ENCODE data around the gene LAMTOR5. TPM values are rescaled to one million over a fixed set of nuclear protein-coding genes. Genes with fewer than 3 reads are reported as not detected.

Gene LAMTOR5
- polyA plus RNA-seq, 1 experiment: 288 TPM

DNA sequence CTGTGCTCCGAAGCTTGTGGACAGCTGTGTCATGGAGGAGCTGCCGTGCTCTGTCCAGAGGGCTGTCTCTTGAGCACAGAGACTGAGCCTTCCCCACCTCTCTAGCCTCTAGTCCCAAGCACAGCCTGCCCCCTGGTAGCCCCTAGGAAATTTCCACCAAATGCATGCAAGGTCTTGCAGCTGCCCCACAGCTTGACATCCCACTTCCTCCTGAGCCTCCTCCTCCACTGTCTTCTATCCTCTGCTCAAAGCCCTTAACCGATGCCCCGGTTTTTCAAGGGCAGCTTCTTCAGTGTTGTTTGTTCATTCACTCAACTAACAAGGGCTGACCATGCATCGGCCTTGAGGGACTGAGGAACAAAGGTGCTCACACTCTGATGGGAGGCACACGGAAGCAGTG, 22.9 kb upstream of the LAMTOR5 start:
- no peaks in the 10 kb centered on the region for H3K9me3 ChIP-seq (ENCODE audit: control insufficient read depth, insufficient read depth, low read length)
- H3K27ac ChIP-seq (ENCODE audit: low read depth, low read length): no peak overlapping the region
- TF ChIP-seq, protein P1, sequence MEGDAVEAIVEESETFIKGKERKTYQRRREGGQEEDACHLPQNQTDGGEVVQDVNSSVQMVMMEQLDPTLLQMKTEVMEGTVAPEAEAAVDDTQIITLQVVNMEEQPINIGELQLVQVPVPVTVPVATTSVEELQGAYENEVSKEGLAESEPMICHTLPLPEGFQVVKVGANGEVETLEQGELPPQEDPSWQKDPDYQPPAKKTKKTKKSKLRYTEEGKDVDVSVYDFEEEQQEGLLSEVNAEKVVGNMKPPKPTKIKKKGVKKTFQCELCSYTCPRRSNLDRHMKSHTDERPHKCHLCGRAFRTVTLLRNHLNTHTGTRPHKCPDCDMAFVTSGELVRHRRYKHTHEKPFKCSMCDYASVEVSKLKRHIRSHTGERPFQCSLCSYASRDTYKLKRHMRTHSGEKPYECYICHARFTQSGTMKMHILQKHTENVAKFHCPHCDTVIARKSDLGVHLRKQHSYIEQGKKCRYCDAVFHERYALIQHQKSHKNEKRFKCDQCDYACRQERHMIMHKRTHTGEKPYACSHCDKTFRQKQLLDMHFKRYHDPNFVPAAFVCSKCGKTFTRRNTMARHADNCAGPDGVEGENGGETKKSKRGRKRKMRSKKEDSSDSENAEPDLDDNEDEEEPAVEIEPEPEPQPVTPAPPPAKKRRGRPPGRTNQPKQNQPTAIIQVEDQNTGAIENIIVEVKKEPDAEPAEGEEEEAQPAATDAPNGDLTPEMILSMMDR (IDR thresholded peaks at IDR 0.05; ENCODE audit: low read depth, low read length): no peak
- CTCF ChIA-PET: interaction anchor here (1.5 to 4.4 kb wide), 3 partner anchors 18 to 66 kb away, joined by 12 to 15 read pairs (median 14); no protein-coding TSS in a partner anchor
- H3K27me3 ChIP-seq (ENCODE audit: control insufficient read depth, insufficient read depth, low read length): peaks cover 43% of the 10 kb centered on the region
- no peak for DNase-seq (ENCODE audit: low read depth, low spot score)
- POLR2A ChIA-PET: no interaction called here
- no peak overlapping the region for H3K4me3 ChIP-seq (ENCODE audit: low read depth, low read length)

DNA sequence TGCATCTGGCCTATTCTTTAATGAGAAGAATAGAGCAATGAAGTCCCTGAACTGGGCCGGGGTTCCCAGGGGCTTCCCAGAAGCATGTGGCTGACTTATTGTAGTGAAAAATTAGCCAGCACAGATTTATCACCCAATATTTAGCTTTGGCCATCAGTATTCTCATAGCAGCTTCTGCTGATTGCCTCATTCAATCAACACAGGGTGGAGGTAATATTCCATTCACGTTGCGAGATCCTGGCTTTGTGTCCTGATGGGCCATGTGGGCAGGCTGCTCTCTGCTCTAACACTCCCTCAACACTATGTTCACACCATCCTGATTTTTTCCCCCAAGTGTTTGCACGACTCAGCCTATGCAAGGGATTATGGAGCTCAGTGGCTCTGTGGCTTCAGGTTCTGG, 21.5 kb upstream of the LAMTOR5 start:
- CTCF ChIA-PET: interaction anchor here (0.7 to 4.4 kb wide), 2 partner anchors 17 to 116 kb away, joined by 3 to 15 read pairs; no protein-coding TSS in a partner anchor
- H3K9me3 ChIP-seq (ENCODE audit: control insufficient read depth, insufficient read depth, low read length): no peaks in the 10 kb centered on the region
- TF ChIP-seq, protein P1 (IDR thresholded peaks at IDR 0.05; ENCODE audit: low read depth, low read length): no peak
- peaks cover 48% of the 10 kb centered on the region for H3K27me3 ChIP-seq (ENCODE audit: control insufficient read depth, insufficient read depth, low read length)
- no peak for DNase-seq (ENCODE audit: low read depth, low spot score)
- POLR2A ChIA-PET: no interaction called here
- no peak overlapping the region for H3K27ac ChIP-seq (ENCODE audit: low read depth, low read length)
- no peak overlapping the region for H3K4me3 ChIP-seq (ENCODE audit: low read depth, low read length)

DNA sequence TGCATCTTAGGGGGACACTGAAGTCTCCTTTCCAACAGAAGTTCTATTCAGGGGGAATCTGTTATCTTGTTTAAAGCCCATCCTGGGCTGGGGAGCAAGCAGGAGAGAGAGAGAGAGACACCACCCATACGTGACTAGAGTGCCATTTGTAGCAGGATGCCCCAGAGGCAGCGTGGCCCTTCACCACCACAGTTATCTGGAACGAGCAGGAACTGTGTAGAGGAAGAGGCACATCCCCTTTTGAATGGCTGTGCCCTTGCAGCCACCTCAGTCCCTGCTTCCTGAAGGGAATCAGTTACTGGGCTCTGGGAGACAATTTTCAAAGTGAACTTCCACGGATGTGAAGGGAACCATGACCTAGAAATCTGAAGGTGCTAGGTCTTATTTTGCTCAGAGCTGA, 19.4 kb upstream of the LAMTOR5 start:
- POLR2A ChIA-PET: no interaction called here
- no peak overlapping the region for H3K27ac ChIP-seq (ENCODE audit: low read depth, low read length)
- no peaks in the 10 kb centered on the region for H3K9me3 ChIP-seq (ENCODE audit: control insufficient read depth, insufficient read depth, low read length)
- TF ChIP-seq, protein P1 (IDR thresholded peaks at IDR 0.05; ENCODE audit: low read depth, low read length): no peak
- CTCF ChIA-PET: interaction anchor here (0.9 to 2.4 kb wide), 3 partner anchors 15 to 69 kb away, joined by 3 to 15 read pairs (median 4); no protein-coding TSS in a partner anchor
- no peak overlapping the region for H3K4me3 ChIP-seq (ENCODE audit: low read depth, low read length)
- no peak for DNase-seq (ENCODE audit: low read depth, low spot score)
- peaks cover 45% of the 10 kb centered on the region for H3K27me3 ChIP-seq (ENCODE audit: control insufficient read depth, insufficient read depth, low read length)

DNA sequence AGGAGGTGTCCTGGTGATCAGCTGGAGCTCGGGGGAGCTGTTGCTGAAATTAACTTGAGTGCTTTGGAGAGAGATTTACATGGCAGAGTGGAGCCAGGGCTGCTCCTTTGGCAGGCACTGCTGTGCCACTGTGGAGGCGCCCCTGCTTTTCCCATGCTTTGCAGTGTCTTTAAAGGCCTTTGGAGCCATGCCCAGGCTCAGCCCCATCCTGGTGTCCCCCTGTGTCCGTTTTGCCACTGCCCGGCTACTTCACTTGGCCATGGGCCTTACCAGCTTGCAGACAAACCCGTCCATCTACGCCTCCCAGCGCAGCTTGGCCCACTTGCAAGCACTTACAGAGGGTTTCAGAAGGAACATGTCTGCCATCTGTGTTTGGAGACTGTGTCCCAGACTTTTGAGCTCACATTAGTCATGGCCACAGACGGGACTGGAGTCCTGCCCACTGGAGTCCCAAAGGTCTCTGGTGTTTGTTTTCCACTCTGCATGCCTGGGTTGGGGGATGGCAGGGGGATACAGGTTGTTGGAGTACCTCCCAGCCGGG, 18.2 kb upstream of the LAMTOR5 start:
- CTCF ChIA-PET: interaction anchor here (0.9 to 2.4 kb wide), 4 partner anchors 14 to 70 kb away, joined by 3 to 15 read pairs (median 4); no protein-coding TSS in a partner anchor
- DNase-seq (ENCODE audit: low read depth, low spot score): no peak
- H3K27me3 ChIP-seq (ENCODE audit: control insufficient read depth, insufficient read depth, low read length): peaks cover 34% of the 10 kb centered on the region
- POLR2A ChIA-PET: no interaction called here
- TF ChIP-seq, protein P1 (IDR thresholded peaks at IDR 0.05; ENCODE audit: low read depth, low read length): no peak
- H3K9me3 ChIP-seq (ENCODE audit: control insufficient read depth, insufficient read depth, low read length): no peaks in the 10 kb centered on the region
- no peak overlapping the region for H3K27ac ChIP-seq (ENCODE audit: low read depth, low read length)
- H3K4me3 ChIP-seq (ENCODE audit: low read depth, low read length): no peak overlapping the region

DNA sequence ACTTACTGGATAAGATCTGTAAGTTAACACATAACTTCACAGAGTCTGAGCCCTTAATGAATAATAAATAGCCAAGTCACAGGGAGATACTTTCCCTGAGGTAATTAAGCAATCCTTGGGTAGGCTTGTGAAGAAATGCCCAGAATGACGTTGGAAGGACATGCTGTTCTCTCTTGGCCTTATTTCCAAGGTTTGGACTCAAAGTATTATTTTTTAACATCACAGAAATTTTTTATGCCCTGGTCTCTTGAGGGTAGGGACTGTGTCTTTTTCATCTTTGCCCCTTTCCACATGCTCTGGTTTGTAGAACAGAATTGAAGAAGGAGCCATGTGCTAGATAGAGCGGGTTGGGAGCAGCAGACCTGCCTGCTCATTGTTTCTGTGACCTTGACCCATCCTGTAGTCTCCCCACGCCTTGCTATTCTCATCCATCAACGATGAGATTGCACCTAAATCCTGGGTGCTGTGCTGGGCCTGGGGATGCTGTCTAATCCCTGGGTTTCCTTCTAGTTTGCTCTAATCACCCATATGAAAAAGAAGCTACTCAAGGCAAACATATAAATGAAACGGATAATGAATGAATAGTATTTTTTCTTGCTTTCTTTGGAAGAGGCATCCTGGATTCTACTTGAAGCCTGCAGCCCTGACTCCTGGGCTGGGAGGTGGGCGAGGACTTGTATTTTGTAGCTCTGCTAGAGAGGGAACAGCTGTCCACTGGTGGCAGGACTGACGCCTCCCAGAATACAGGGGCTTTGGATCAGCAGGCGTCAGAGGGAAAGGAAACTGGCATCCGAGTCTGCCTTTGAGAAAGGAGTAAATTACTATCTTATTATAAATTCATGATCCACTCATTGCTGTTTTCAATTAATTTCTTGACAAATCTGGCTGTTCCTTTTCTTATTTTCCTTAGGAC, 17.5 kb upstream of the LAMTOR5 start:
- Histone ChIP-seq H3K27me3 (ENCODE audit: control insufficient read depth, insufficient read depth, low read length) (peaks cover 27% of the 10 kb centered on the region), H3K9me3 (ENCODE audit: control insufficient read depth, insufficient read depth, low read length) (no peaks in the 10 kb centered on the region), H3K4me3 (ENCODE audit: low read depth, low read length) (no peak overlapping the region), H3K27ac (ENCODE audit: low read depth, low read length) (no peak overlapping the region)
- no peak for DNase-seq (ENCODE audit: low read depth, low spot score)
- ChIA-PET CTCF (interaction anchor here (1.4 to 2.4 kb wide), 2 partner anchors 13 to 71 kb away, joined by 5 to 15 read pairs; no protein-coding TSS in a partner anchor), POLR2A (no interaction called here)
- TF ChIP-seq, protein P1 (IDR thresholded peaks at IDR 0.05; ENCODE audit: low read depth, low read length): no peak
